GM18511 (cell line): ENCODE results near the gene LYRM4.
"Not testable (repeated sequence)": the region's sequence is repeated elsewhere in the genome, so short reads cannot be mapped to it uniquely, and the experiment has no call there.

Source experiments
- ATAC-seq: cut with Tn5 transposase; IDR thresholded peaks from one replicate; pipeline ENCODE4 v1.9.1; 2021; ENCODE audit warnings: mild to moderate bottlenecking, moderate library complexity; ENCODE audit not compliant: unreplicated experiment

The LYRM4 gene

GRCh38 chr6:5084781-5085647 is 175.7 kb downstream of the LYRM4 start, which contains the start of gene PPP1R3G:
PPP1R3G (plus strand) TSS chr6:5085341; CDS start chr6:5085486, 145 bp downstream.
- peak; percentile 61 for ATAC-seq

DNA sequence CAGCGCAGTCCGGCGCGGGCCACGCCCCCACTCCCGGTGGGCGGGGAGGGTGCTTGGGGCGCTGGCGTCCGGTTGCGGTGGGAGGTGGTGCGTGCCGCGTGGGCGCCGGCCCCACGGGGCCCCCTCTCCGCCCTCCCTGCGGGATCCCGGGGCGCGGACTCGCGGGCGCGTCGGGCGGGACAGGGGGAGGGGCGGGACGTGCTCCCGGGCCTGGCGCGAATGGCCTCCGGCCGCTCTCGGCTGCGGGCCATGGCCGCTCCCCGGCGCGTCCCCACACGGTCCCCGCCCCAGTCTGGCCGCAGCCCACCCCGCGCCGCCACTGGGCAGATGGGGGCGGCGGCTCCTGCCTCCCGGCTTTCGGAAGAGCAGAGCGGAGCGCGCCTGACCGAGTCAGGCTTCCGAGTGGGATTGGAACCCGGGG is 176.4 kb downstream of the LYRM4 start:
- ATAC-seq = peak; percentile 41

DNA sequence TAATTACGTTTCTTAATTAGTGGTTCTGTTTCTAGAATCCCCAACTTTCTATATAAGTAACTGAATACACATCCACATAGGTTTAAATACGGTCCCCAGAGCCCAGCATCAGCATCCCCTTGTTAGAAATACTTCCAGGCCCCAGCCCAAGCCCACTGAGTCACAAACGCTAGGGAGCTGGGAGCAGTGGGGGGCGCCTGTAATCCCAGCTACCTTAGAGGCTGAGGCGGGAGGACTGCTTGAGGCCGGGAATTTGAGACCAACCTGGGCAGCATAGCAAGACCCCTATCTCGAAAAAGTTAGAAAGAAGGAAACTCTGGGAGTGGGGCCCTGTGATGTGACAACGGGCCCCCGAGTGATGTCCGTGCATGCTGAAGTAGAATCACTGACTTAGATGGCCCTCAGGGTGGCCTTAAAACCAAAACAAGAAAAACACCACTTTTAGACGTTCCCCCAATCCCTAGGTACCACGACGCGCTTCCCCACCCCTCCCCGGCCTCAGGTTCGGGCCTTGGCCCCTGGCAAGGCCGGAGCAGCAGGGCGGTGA is 176.9 kb downstream of the LYRM4 start:
- no peak for ATAC-seq

- ATAC-seq = no peak
These were observed 177.5 kb downstream of the LYRM4 start for GRCh38 chr6:5083307-5083583.

DNA sequence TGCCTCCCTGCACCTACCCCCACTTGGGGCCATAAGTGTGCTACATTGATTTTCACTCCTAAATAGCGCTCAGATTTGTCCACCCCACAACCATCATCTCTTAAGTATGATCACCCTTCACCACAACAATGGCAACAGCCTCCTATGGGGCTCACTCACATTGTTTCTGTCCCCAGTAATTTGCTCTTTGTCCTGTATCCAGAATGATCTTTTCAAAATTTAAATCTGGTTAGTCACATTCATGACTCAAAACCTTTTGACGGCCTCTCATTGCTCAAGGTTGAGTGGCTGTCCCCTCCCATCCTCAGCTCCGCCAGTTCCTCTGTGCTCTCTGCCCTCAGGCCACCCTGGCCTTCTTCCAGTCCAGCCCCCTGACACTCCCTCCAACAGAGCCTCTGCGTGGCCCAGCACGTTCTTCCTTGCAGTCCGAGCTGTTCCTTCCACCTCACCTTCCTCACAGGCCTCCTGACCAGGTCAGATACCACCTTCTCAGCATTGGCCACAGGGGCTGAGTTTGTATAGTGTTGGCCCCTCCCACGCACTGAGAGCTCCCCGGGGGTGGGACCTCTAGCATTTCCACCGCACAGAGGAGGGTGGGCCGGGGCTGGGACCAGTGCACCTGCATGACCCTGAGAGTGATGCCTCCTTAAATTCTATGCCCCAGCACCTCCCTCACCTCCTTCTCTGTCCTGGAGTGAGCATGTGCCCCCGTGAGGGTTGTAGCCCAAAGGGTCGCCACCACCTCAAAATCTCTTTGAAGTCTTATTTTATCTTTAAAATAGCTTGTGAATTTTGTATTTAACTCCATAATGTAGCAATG is 178.1 kb downstream of the LYRM4 start:
- no peak for ATAC-seq

DNA sequence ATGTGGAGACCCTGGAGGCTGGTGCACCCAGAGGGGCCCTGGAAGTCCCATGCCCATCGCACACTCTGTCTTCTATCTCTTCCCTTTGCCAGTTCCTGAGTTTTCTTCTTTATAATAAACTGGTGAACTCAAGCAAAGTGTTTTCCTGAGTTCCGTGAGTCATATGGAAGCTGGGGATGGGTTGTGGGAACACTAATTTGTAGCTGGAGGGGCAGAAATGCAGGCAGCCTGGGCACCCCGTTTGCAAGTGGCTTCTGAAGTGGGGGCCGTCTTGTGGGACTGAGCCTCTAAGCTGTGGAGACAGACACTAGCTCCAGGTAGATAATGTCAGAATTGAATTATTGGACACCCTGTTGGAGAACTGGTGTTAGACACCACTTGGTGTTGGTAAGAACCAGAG is 178.8 kb downstream of the LYRM4 start:
- no peak for ATAC-seq

GRCh38 chr6:5081182-5081581 is 179.6 kb downstream of the LYRM4 start:
- ATAC-seq = no peak

DNA sequence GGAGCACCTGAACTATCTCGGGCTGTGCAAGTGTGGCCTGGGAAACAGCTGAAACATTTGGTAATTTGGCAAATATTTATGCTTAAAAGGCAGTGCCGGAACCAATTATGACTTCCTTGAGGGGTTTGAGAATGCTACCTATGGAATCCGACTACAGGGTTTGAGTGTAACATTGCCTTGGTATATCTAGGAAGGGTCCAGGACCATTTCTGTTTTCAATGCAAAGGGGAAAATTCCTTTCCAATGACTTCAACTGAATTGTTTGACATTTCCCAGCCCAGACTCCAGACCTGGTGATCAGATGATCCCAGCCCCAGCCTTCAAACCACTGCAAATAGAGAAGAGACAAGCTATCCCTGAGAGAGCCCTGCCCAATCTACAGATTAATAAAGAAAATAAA is 180.2 kb downstream of the LYRM4 start:
- no peak for ATAC-seq

- ATAC-seq = no peak
These were observed 181.1 kb downstream of the LYRM4 start for GRCh38 chr6:5079692-5080091.

DNA sequence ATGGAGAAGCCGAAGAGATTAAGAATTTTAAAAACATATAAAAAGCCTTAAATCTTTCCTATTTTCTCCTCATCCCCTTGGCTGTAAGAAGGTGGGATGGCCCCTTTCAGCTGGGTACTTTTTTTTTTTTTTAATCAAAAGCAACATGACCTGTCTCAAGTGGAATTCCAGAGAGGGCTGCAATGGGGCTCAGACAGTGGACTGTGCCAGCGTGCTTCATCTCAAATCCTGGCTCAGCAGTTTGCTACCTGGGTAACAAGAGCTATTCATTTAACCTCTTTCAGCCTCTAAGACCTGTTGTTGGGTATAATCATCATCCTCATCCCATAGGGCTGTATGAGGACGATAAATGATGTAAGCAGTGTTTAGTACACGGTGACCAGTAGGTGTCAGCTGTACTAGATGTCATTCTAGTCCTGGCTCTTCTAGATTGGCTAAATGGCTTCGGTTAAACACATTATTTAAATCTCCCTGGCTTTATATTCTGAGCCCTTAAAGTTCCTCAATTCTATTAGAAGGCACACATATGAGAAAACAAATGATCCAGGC is 182.6 kb downstream of the LYRM4 start:
- peak; percentile 70 for ATAC-seq

DNA sequence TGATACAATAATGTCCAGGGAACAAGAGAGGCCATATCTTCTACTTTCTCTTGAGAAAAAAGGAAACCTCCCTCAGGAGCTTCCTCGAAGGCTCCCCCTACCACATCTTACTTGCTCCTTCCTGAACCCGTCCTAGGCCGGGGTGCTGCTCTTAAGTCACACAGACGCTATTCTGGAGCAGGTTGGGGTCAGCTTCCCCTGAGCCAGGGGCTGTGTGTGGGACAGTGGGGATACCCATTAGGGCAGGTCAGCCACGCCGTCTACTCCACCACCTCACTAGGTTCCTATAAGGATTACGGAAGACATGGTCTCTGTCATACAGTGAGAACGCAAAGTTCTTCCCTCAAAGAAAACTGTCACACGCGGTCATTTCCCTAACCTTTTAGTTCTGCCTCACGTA is 183.8 kb downstream of the LYRM4 start:
- no peak for ATAC-seq

DNA sequence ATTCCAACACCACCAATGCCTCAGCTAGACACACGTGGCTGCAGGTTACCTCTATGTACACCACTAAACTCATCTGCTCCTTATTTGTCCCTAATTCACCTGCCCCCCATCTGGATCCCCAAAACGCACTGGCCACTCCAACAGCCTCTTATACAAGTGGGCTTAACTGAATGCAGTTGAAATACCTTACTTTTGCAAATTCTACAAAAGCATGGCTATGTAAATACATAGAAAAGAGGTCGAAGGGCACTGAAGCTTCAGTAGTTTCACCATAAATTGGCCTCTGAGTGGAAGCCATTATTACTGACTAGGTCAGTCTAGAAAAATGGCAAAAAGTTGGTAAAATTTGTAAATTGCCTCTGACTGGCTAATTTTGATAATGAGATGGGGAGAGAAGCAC is 186.8 kb downstream of the LYRM4 start:
- ATAC-seq = no peak

DNA sequence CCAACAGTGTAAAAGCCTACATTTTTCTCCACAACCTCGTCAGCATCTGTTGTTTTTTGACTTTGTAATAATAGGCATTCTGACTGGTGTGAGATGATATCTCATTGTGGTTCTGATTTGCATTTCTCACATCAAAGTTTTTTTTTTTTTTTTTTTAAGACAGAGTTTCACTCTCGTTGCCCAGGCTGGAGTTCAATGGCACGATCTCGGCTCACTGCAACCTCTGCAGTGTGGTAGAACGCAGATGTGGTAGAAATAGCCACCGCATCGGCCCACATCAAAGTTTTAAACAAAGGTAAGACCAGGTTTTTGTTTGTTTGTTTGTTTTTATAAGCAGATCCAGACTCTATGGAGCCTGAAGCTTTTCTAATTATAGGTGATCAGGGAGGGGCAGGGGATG is 188.3 kb downstream of the LYRM4 start:
- no peak for ATAC-seq

DNA sequence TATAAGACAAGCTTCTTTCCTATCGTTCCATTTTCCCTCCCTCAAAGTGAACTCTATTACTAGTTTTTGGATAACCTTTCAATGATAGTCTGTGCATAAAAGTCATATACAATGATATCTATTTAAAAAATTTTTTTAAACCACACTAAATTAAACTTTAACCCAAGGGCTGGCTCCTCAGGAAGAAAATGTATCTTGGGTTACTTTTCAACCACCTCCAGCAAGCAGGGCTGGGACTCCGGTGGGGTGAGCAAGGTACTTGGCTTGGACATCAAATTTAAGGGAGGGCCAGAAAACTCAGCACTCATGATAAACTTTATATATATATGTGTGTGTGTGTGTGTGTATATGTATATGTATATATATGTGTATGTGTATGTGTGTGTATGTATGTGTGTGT is 189.5 kb downstream of the LYRM4 start:
- ATAC-seq = no peak

- ATAC-seq = no peak
These were observed 192.5 kb downstream of the LYRM4 start for GRCh38 chr6:5068153-5068751.

GRCh38 chr6:5067305-5067704 is 193.4 kb downstream of the LYRM4 start:
- ATAC-seq = no peak

- ATAC-seq = no peak
These were observed 194.2 kb downstream of the LYRM4 start for GRCh38 chr6:5066456-5067093.

DNA sequence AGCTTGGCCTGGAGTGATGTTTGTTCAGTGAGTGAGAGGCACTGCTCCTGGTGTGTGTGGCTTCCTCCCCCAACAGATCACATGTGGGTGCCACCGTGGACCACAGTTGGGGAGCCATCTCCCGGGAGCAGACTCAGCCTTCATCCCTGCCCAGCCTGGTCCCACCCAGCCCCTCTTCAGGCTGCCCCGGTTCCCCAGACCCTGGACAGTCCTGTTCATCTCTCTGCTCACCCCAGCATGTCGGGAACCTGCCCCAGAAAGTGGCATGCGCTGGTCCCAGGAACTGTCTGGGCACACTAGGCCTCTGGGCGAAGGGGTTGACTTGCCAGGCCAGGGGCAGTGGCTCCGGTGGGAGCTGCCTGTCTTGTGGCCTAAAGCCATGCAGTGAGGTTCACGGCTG is 197.1 kb downstream of the LYRM4 start:
- ATAC-seq = no peak

DNA sequence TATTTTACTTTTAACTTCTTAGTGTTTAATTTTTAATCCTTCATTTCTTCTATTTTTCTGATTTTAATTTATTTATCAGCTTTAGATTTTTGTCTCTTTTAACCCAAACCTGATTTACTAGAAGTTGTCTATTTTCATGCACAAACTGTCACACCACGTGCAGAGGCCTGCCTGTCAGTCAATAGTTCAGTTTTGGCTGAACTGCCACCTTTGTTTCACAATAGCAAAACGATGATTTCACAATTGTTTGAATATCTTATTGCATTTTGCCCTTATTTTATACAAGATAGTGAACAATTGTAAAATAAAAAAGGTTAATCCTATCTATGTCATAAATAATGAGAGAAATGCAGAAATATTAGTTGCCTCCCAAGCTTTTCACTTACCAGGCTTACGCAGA is 199.6 kb downstream of the LYRM4 start:
- ATAC-seq = no peak

DNA sequence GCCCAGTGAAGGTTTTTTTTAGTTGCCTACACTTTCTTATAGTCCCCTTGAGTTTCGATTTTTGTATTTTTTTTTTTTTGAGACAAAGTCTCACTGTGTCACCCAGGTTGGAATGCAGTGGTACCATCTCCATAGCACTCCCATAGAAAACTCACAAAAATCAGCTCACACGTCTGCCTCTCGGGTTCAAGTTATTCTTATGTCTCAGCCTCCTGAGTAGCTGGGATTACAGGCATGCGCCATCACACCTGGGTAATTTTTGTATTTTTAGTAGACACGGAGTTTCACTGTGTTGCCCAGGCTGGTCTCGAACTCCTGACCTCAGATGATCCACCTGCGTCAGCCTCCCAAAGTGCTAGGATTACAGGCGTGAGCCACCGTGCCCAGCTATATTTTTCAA is 200.3 kb downstream of the LYRM4 start:
- not testable (repeated sequence) for ATAC-seq
